ENCODE data around the gene GRK2. TPM values are rescaled to one million over a fixed set of nuclear protein-coding genes. Genes with fewer than 3 reads are reported as not detected.

Gene GRK2
- polyA plus RNA-seq, 1 donor from 2014 or later: 47.3 TPM

DNA sequence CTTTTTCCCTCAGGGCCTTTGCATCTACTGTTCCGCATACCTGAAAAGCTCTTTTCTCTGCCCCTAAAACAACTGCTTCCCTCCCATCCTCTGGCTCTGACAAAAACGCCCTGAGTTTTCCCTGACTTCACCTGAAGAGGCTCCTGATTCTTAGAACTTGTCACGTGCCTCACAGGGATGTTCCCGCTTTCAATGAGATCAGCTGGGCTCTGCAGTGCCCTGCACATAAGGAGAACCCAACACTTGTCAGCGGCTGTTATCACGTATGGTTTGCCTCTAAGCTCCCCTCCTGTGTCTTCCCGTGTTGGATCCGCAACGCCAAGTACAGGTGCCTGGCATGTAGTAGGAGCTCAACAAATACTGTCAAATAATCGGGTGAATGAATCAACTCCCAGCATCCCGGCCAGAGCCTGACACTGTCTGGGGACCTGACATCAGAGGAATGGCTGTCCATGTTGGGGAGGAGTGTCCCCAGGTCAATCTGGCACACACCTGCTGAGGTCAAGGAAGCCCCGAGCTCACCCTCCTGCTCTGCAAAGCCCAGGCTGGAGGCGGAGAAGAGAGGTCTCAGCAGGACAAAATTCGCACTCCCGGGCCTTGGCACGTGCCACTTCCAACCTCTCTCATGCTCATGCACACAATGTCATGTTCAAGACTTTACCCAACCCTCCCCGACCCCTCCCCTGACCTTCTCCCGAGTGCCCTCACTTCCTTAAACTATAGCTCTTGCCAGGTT lies 4.2 kb upstream of the GRK2 start:
- Histone ChIP-seq H3K9me2 (ENCODE audit: insufficient read depth, low read length) (no peaks in the 10 kb centered on the region), H3K9ac (ENCODE audit: low read length) (no peak overlapping the region)

DNA sequence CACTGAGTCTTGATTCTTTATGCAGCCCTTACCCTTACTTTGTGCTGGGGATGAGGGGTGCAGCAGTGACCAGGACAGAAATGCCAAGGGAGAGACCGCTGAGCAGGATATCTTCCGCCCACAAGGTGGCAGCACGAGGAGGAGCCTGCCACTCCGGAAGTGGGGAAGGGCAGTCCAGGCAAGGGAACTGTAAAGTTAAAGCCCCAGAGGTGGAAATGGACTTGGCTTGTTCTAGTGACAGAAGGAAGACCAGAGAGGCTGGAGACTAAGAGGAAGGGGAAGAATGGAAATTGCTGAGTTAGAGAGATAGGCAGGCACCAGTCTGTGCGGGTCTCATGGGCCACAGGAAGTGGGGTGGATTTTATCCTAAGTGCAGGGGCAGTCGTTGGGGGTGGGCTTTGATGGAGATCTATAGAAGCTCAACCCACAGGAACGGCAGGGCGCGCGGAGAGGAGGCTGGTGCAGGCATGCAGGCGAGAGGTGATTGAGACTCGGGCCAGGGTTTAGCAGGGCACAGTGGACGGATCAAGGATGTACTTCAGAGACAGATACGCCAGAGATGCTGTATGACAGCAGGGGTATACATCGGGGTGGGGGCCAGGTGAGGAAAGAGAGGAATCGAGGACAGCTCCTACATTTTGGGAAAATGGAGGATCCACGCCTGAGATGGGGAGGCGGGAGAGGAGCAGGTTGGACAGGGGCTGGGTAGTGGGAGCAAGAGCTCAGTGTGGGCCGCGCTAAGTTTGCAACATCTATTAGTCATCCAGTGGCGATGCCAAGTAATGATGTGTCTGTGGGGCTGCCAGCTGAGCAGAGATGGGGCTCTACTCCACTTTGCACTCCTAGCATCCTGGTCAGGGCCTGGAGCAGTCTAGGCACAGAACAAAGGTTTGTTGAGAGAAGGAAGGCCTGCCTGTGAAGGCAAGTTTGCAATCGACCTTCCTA lies 3.3 kb upstream of the GRK2 start:
- no peaks in the 10 kb centered on the region for H3K36me3 ChIP-seq (ENCODE audit: insufficient read depth, low read length)
- H2AFZ ChIP-seq (ENCODE audit: low read depth, low read length): no peak overlapping the region
- no peak overlapping the region for H3K4me3 ChIP-seq (ENCODE audit: low read length)
- no peaks in the 10 kb centered on the region for H3K27me3 ChIP-seq (ENCODE audit: insufficient read depth, low read depth, low read length)
- H3K9me3 ChIP-seq (ENCODE audit: low read length): no peaks in the 10 kb centered on the region
- H3K4me2 ChIP-seq (ENCODE audit: low read length): no peak overlapping the region
- no peak overlapping the region for H3K27ac ChIP-seq (ENCODE audit: low read length)
- no peaks in the 10 kb centered on the region for H4K20me1 ChIP-seq (ENCODE audit: insufficient read depth)
- peaks cover 21% of the 10 kb centered on the region for H3K79me2 ChIP-seq (replicated peaks; ENCODE audit: insufficient read depth, low read length)
- no peaks in the 10 kb centered on the region for H3F3A ChIP-seq (ENCODE audit: insufficient read depth, low read length, poor library complexity, severe bottlenecking)
- no peak overlapping the region for H3K9ac ChIP-seq (ENCODE audit: low read length)
- TF ChIP-seq POLR2AphosphoS5 (IDR thresholded peaks at IDR 0.05): no peak
- TF ChIP-seq, protein P1, sequence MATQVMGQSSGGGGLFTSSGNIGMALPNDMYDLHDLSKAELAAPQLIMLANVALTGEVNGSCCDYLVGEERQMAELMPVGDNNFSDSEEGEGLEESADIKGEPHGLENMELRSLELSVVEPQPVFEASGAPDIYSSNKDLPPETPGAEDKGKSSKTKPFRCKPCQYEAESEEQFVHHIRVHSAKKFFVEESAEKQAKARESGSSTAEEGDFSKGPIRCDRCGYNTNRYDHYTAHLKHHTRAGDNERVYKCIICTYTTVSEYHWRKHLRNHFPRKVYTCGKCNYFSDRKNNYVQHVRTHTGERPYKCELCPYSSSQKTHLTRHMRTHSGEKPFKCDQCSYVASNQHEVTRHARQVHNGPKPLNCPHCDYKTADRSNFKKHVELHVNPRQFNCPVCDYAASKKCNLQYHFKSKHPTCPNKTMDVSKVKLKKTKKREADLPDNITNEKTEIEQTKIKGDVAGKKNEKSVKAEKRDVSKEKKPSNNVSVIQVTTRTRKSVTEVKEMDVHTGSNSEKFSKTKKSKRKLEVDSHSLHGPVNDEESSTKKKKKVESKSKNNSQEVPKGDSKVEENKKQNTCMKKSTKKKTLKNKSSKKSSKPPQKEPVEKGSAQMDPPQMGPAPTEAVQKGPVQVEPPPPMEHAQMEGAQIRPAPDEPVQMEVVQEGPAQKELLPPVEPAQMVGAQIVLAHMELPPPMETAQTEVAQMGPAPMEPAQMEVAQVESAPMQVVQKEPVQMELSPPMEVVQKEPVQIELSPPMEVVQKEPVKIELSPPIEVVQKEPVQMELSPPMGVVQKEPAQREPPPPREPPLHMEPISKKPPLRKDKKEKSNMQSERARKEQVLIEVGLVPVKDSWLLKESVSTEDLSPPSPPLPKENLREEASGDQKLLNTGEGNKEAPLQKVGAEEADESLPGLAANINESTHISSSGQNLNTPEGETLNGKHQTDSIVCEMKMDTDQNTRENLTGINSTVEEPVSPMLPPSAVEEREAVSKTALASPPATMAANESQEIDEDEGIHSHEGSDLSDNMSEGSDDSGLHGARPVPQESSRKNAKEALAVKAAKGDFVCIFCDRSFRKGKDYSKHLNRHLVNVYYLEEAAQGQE (IDR thresholded peaks at IDR 0.05; ENCODE audit: borderline replicate concordance): no peak
- peak; percentile 20 for TF ChIP-seq MXI1 (conservative IDR thresholded peaks at IDR 0.05; ENCODE audit: poor library complexity, severe bottlenecking)
- TF ChIP-seq EZH2 (IDR thresholded peaks at IDR 0.05; ENCODE audit: borderline replicate concordance, insufficient read depth, low read length, poor library complexity, severe bottlenecking): no peak
- no peak for TF ChIP-seq TAF1 (IDR thresholded peaks at IDR 0.05; ENCODE audit: low read depth)
- TF ChIP-seq, protein P2, sequence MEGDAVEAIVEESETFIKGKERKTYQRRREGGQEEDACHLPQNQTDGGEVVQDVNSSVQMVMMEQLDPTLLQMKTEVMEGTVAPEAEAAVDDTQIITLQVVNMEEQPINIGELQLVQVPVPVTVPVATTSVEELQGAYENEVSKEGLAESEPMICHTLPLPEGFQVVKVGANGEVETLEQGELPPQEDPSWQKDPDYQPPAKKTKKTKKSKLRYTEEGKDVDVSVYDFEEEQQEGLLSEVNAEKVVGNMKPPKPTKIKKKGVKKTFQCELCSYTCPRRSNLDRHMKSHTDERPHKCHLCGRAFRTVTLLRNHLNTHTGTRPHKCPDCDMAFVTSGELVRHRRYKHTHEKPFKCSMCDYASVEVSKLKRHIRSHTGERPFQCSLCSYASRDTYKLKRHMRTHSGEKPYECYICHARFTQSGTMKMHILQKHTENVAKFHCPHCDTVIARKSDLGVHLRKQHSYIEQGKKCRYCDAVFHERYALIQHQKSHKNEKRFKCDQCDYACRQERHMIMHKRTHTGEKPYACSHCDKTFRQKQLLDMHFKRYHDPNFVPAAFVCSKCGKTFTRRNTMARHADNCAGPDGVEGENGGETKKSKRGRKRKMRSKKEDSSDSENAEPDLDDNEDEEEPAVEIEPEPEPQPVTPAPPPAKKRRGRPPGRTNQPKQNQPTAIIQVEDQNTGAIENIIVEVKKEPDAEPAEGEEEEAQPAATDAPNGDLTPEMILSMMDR (IDR thresholded peaks at IDR 0.05; ENCODE audit: poor library complexity, severe bottlenecking): peak; percentile 88
- TF ChIP-seq SMC3 (conservative IDR thresholded peaks at IDR 0.05; ENCODE audit: poor library complexity): peak; percentile 92
- peak; percentile 74 for TF ChIP-seq RAD21 (conservative IDR thresholded peaks at IDR 0.05)
- no peak for TF ChIP-seq EP300 (conservative IDR thresholded peaks at IDR 0.05; ENCODE audit: poor library complexity, severe bottlenecking)
- H3K9me2 ChIP-seq (ENCODE audit: insufficient read depth, low read length): no peaks in the 10 kb centered on the region

More for the DNA sequence above, 4.2 kb upstream of the GRK2 start:
- no peak overlapping the region for H3K4me3 ChIP-seq (ENCODE audit: low read length)
- H3K27ac ChIP-seq (ENCODE audit: low read length): no peak overlapping the region
- TF ChIP-seq RAD21 (conservative IDR thresholded peaks at IDR 0.05): no peak
- TF ChIP-seq, protein P2 (IDR thresholded peaks at IDR 0.05; ENCODE audit: poor library complexity, severe bottlenecking): no peak
- no peak for TF ChIP-seq SMC3 (conservative IDR thresholded peaks at IDR 0.05; ENCODE audit: poor library complexity)
- no peak for TF ChIP-seq POLR2AphosphoS5 (IDR thresholded peaks at IDR 0.05)
- H3F3A ChIP-seq (ENCODE audit: insufficient read depth, low read length, poor library complexity, severe bottlenecking): no peaks in the 10 kb centered on the region
- H3K4me2 ChIP-seq (ENCODE audit: low read length): no peak overlapping the region
- peaks cover 1% of the 10 kb centered on the region for H3K36me3 ChIP-seq (ENCODE audit: insufficient read depth, low read length)
- no peaks in the 10 kb centered on the region for H4K20me1 ChIP-seq (ENCODE audit: insufficient read depth)
- no peaks in the 10 kb centered on the region for H3K9me3 ChIP-seq (ENCODE audit: low read length)
- H3K79me2 ChIP-seq (replicated peaks; ENCODE audit: insufficient read depth, low read length): peaks cover 12% of the 10 kb centered on the region
- no peaks in the 10 kb centered on the region for H3K27me3 ChIP-seq (ENCODE audit: insufficient read depth, low read depth, low read length)
- no peak overlapping the region for H2AFZ ChIP-seq (ENCODE audit: low read depth, low read length)

All from neural cell (in vitro differentiated cells).